Measurements from ENCODE around the gene ADM5.

Gene ADM5

DNA sequence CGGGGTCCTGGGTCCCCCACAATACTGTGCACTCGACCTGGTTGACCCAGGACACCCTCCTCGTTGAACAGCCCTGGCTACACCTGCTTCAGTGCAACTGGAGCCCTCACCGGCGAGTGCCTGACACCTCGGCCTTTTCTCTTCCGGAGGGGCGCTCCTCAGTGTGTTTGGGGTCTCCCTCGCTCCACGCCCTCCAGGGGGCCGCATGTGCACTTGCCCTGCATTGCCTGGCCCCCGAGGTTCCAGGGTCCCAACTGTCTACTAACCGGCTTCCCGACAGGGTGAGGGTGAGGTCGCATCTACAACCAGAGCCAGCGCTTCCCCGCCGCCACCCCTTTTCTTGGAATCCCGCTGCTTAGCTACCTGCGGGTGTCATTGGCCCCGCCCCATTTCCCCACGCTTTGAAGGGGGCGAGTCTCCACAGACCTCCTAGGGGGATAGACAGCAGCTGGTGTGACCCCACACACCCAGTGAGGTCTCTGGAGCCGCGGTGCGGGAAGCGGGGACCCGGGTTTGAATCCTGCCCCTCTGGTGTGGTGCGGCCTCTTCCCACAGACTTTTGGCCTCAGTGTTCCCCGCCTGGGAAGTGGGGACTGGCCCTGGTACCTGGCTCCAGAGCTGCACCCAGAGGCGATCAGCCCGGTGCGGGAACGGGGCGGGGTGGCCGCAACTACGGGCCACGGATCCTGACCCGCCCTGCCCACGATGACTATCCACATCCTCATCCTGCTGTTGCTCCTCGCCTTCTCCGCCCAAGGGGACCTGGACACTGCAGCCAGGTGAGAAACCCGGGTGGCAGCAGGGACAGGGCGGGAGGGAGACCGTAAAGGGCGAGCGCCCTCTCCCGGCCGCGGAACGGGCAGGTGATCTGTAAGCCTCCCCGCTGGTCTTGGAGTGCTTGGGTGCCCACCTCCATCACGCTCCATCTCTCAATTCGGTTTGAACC lies at the start of gene ADM5:
Gene ADM5 (plus strand): TSS at position 462 of the 946 bp plus-strand sequence. CDS start 244 bp downstream, at position 706.
- peak; percentile 82 for TF ChIP-seq CTCF (conservative IDR thresholded peaks at IDR 0.05; ENCODE audit: low read depth, low read length)
- no peak for DNase-seq (ENCODE audit: low read depth)
- peak within 1 kb of the TSS; percentile 68 for H3K4me3 ChIP-seq (ENCODE audit: low read length)

DNA sequence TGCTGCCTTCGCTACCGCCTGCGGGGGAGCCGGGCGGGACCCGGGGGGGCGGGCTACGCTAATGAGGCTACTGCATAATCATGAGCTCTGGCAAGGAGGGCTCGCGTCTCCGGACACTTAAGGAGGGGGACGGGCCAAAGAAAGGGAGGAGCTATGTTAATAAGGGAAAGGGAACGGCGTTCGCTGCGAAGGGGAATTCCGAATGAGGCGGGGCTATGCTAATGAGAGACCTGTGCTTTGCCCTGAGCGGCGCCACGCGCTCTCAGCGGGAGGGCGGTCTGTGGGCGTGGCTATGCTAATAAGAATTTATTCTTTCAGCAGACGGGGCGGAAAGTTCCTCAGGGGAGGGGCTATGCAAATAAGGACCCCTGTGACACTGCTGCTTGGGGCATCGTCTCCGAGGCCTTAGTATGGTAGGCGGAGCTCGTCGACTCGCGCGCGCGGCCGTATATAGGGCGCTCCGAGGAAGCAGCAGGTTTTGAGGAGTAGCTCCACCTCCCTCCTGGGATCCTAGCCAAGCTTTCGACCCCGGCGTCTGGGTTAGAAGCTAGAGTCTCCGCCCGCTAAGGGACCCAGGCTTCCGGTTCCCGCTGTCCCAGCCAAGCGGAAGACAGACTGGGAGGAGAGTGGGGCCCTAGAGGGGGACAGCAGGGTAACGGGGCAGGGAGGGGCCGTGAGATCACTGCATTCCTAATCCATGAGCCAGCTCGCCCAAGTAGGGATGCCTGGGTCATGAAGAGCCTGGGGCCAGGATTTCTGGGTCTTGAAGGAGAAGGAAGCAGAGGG lies 49.1 kb upstream of the ADM5 start, which contains the start of gene RRAS:
Gene RRAS (minus strand): TSS at position 31 of the 786 bp plus-strand sequence. CDS start 45 bp downstream, outside the sequence.
- peak; percentile 99 for DNase-seq (ENCODE audit: low read depth)
- peak within 1 kb of the TSS; percentile 63 for H3K4me3 ChIP-seq (ENCODE audit: low read length)
- TF ChIP-seq CTCF (conservative IDR thresholded peaks at IDR 0.05; ENCODE audit: low read depth, low read length), result no peak

GRCh38 chr19:49641688-49642491 lies 47.5 kb upstream of the ADM5 start, which contains the start of gene SCAF1:
TSS of gene SCAF1 (plus strand) at chr19:49642209. CDS start at chr19:49645027, 2,818 bp downstream.
- TF ChIP-seq CTCF (conservative IDR thresholded peaks at IDR 0.05; ENCODE audit: low read depth, low read length), result no peak
- H3K4me3 ChIP-seq (ENCODE audit: low read length), result peak within 1 kb of the TSS; percentile 100
- DNase-seq (ENCODE audit: low read depth), result peak; percentile 98

GRCh38 chr19:49642492-49643035 lies 46.8 kb upstream of the ADM5 start:
- peak overlapping the region; percentile 100 for H3K4me3 ChIP-seq (ENCODE audit: low read length)
- peak; percentile 2 for TF ChIP-seq CTCF (conservative IDR thresholded peaks at IDR 0.05; ENCODE audit: low read depth, low read length)

GRCh38 chr19:49643466-49643865 lies 45.9 kb upstream of the ADM5 start:
- DNase-seq (ENCODE audit: low read depth), result no peak
- H3K4me3 ChIP-seq (ENCODE audit: low read length), result no peak overlapping the region
- TF ChIP-seq CTCF (conservative IDR thresholded peaks at IDR 0.05; ENCODE audit: low read depth, low read length), result no peak

More at GRCh38 chr19:49642492-49643035, 46.8 kb upstream of the ADM5 start:
- DNase-seq (ENCODE audit: low read depth), result no peak

- TF ChIP-seq CTCF (conservative IDR thresholded peaks at IDR 0.05; ENCODE audit: low read depth, low read length), result no peak
- H3K4me3 ChIP-seq (ENCODE audit: low read length), result no peak overlapping the region
- no peak for DNase-seq (ENCODE audit: low read depth)
These were observed 43.8 kb upstream of the ADM5 start for GRCh38 chr19:49645592-49645991.
